Activated naive CD4-positive, alpha-beta T cell treated with anti-CD3 and anti-CD28 coated beads, Interleukin-2, amount 50 U/mL, for 16 hours (primary cell): Measurements from ENCODE around the gene MICU1.

ENCODE experiments used
- DNase-seq: peaks from one replicate; pipeline ENCODE4 v3.0.0-alpha.2; 2020

MICU1 gene

GRCh38 chr10:72322280-72323058, 303.4 kb downstream of the MICU1 start:
- DNase-seq, result peak; percentile 53

- DNase-seq, result no peak
These were observed 303.9 kb downstream of the MICU1 start for GRCh38 chr10:72322030-72322279.

- DNase-seq, result no peak
These were observed 304.4 kb downstream of the MICU1 start for GRCh38 chr10:72321248-72322029.

GRCh38 chr10:72320676-72321247, 305.1 kb downstream of the MICU1 start:
- DNase-seq, result peak; percentile 78

GRCh38 chr10:72319416-72320254, 306.2 kb downstream of the MICU1 start:
- DNase-seq, result peak; percentile 91

- no peak for DNase-seq
These were observed 307.2 kb downstream of the MICU1 start for GRCh38 chr10:72318418-72319262.
